ENCODE data around the gene FANCL.

- TF ChIP-seq CTCF (IDR thresholded peaks at IDR 0.05) = no peak
- TF ChIP-seq POLR2A (IDR thresholded peaks at IDR 0.05) = no peak
Observed at GRCh38 chr2:58122540-58122939, 118.6 kb downstream of the FANCL start.

Measured in right lobe of liver (tissue), 4 donors.